Rectal smooth muscle tissue (tissue), 1 donor: ENCODE measurements around the gene USP32.
"Not testable (repeated sequence)": the region's sequence is repeated elsewhere in the genome, so short reads cannot be mapped to it uniquely, and the experiment has no call there.

Experiments
- H3K27ac ChIP-seq: one replicate; pipeline ENCODE4 v1.7.0; 2013; ENCODE audit warnings: low read depth, low read length, inconsistent platforms
- H3K27me3 ChIP-seq: one replicate; pipeline ENCODE4 v1.7.0; 2013; ENCODE audit warnings: low read length; ENCODE audit not compliant: control insufficient read depth, insufficient read depth
- H3K36me3 ChIP-seq: one replicate; pipeline ENCODE4 v1.7.0; 2013; ENCODE audit warnings: low read length; ENCODE audit not compliant: control insufficient read depth, insufficient read depth
- H3K4me1 ChIP-seq: one replicate; pipeline ENCODE4 v1.7.0; 2013; ENCODE audit warnings: low read length; ENCODE audit not compliant: control insufficient read depth, insufficient read depth
- H3K4me3 ChIP-seq: one replicate; pipeline ENCODE4 v1.7.0; 2013; ENCODE audit warnings: low read length
- H3K9ac ChIP-seq: one replicate; pipeline ENCODE4 v1.7.0; 2013; ENCODE audit warnings: low read length

The USP32 gene

GRCh38 chr17:60358606-60359225 lies 33.2 kb downstream of the USP32 start:
- H3K4me3 ChIP-seq = no peak overlapping the region
- no peaks in the 10 kb centered on the region for H3K36me3 ChIP-seq
- no peaks in the 10 kb centered on the region for H3K4me1 ChIP-seq
- H3K27me3 ChIP-seq = no peaks in the 10 kb centered on the region
- H3K27ac ChIP-seq = no peak overlapping the region
- H3K9ac ChIP-seq = no peak overlapping the region

- no peaks in the 10 kb centered on the region for H3K4me1 ChIP-seq
- H3K9ac ChIP-seq = no peak overlapping the region
- no peaks in the 10 kb centered on the region for H3K36me3 ChIP-seq
- no peaks in the 10 kb centered on the region for H3K27me3 ChIP-seq
- H3K27ac ChIP-seq = no peak overlapping the region
- H3K4me3 ChIP-seq = no peak overlapping the region
These were observed 35.0 kb downstream of the USP32 start for GRCh38 chr17:60356940-60357339.

- no peak overlapping the region for H3K27ac ChIP-seq
- H3K4me1 ChIP-seq = no peaks in the 10 kb centered on the region
- H3K27me3 ChIP-seq = no peaks in the 10 kb centered on the region
- no peak overlapping the region for H3K9ac ChIP-seq
- H3K36me3 ChIP-seq = no peaks in the 10 kb centered on the region
- H3K4me3 ChIP-seq = no peak overlapping the region
These were observed 36.0 kb downstream of the USP32 start for GRCh38 chr17:60355663-60356594.

- H3K4me3 ChIP-seq = no peak overlapping the region
- no peaks in the 10 kb centered on the region for H3K4me1 ChIP-seq
- no peak overlapping the region for H3K9ac ChIP-seq
- H3K27ac ChIP-seq = no peak overlapping the region
- H3K27me3 ChIP-seq = no peaks in the 10 kb centered on the region
- H3K36me3 ChIP-seq = no peaks in the 10 kb centered on the region
These were observed 37.7 kb downstream of the USP32 start for GRCh38 chr17:60354223-60354622.

- no peaks in the 10 kb centered on the region for H3K27me3 ChIP-seq
- no peak overlapping the region for H3K9ac ChIP-seq
- H3K4me3 ChIP-seq = no peak overlapping the region
- H3K27ac ChIP-seq = no peak overlapping the region
- H3K4me1 ChIP-seq = no peaks in the 10 kb centered on the region
- H3K36me3 ChIP-seq = no peaks in the 10 kb centered on the region
These were observed 38.2 kb downstream of the USP32 start for GRCh38 chr17:60353773-60354172.

- Histone ChIP-seq H3K9ac (no peak overlapping the region), H3K4me3 (no peak overlapping the region), H3K4me1 (no peaks in the 10 kb centered on the region), H3K36me3 (no peaks in the 10 kb centered on the region), H3K27ac (no peak overlapping the region), H3K27me3 (no peaks in the 10 kb centered on the region)
These were observed 39.4 kb downstream of the USP32 start for GRCh38 chr17:60352569-60352968.

DNA sequence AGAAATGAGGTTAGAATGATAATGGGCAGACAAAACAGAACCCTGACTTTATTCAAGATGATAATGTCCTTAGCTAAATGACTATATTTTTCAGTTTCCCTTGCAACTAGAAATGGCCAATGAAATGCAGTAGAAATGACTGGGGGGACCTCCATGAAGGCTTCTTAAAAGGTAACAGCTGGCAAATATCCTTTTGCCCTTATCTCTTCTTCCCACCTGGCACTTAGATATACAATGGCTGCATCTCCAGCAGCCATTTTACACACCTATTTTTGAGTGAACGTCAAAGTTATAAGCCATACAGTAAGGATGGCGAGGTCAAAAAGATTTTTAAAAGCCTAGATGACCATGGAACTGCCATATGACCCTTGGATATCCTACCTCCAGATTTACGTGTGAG lies 39.9 kb downstream of the USP32 start:
- H3K36me3 ChIP-seq = no peaks in the 10 kb centered on the region
- no peak overlapping the region for H3K9ac ChIP-seq
- H3K27me3 ChIP-seq = no peaks in the 10 kb centered on the region
- no peak overlapping the region for H3K4me3 ChIP-seq
- no peaks in the 10 kb centered on the region for H3K4me1 ChIP-seq
- no peak overlapping the region for H3K27ac ChIP-seq

DNA sequence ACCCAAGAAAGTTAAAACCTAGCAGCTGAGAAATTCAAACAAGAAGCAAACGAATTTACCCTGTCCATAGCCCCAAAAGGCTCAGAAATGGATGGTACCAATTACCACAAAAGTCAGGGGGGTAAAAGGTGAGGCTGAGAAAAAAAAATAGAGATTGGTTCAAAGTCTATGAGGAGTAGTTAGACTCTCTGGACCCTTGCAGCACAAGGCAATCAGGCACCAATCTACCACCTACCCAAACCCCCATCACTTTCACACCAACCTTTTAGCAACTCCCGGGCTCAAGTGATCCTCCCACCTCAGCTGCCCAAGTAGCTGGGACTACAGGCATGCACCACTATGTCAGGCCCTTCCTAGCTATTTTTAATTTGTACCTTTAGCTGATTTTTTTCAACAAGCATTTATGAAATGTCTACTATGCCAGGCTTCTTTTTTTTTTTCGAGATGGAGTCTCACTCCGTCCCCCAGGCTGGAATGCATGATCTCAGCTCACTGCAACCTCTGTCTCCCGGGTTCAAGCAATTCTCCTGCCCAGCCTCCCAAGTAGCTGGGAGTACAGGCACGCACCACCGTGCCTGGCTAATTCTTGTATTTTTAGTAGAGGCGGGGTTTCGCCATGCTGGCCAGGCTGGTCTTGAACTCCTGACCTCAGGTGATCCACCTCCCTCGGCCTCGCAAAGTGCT lies 40.8 kb downstream of the USP32 start:
- Histone ChIP-seq H3K27ac (no peak overlapping the region), H3K27me3 (no peaks in the 10 kb centered on the region), H3K4me3 (no peak overlapping the region), H3K36me3 (no peaks in the 10 kb centered on the region), H3K9ac (no peak overlapping the region), H3K4me1 (no peaks in the 10 kb centered on the region)

DNA sequence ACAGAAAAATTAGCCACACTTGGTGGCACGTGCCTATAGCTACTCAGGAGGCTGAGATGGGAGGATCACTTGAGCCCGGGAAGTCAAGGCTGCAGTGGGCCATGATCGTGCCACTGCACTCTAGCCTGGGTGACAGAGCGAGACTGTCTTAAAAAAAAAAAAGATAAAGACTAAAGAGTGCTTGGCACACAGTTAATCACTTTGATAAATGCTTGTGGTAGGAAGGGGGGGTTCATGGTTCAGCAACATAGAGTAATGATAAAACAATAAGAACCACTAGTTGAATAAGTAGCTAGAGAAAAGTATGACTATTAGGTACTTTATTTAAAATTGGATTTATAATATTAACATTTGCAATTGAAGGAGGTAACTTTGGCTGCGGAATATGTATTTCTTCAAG lies 43.3 kb downstream of the USP32 start:
- Histone ChIP-seq H3K4me3 (no peak overlapping the region), H3K27me3 (no peaks in the 10 kb centered on the region), H3K27ac (no peak overlapping the region), H3K36me3 (no peaks in the 10 kb centered on the region), H3K4me1 (no peaks in the 10 kb centered on the region), H3K9ac (no peak overlapping the region)

- H3K4me1 ChIP-seq = no peaks in the 10 kb centered on the region
- no peaks in the 10 kb centered on the region for H3K27me3 ChIP-seq
- no peak overlapping the region for H3K4me3 ChIP-seq
- H3K27ac ChIP-seq = no peak overlapping the region
- H3K9ac ChIP-seq = no peak overlapping the region
- H3K36me3 ChIP-seq = peaks cover 3% of the 10 kb centered on the region
These were observed 46.7 kb downstream of the USP32 start for GRCh38 chr17:60345233-60345632.

- H3K9ac ChIP-seq, H3K4me1 ChIP-seq, H3K4me3 ChIP-seq, H3K27ac ChIP-seq, H3K27me3 ChIP-seq, H3K36me3 ChIP-seq: not testable (repeated sequence)
These were observed 49.4 kb downstream of the USP32 start for GRCh38 chr17:60342492-60342891.

DNA sequence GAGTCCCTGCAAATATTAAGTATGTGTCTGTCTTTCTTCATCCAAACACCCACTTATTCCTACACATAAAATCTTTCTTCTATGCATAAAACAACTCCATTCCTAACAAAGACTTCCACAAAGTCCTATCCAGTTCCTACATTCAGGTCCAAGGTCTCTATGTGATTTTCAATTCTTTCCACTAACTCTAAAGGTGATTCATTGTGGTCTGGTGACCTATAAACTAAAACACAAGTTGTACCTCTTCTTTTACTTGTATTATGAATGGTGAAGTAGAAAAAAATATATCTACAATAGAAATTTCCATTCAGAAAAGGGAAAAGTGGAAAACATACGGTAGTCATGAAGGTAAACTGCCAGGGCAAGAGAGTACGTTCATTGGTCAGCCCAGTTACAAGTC lies 56.6 kb downstream of the USP32 start:
- no peak overlapping the region for H3K27ac ChIP-seq
- no peaks in the 10 kb centered on the region for H3K36me3 ChIP-seq
- no peak overlapping the region for H3K4me3 ChIP-seq
- H3K27me3 ChIP-seq = no peaks in the 10 kb centered on the region
- H3K4me1 ChIP-seq = no peaks in the 10 kb centered on the region
- H3K9ac ChIP-seq = no peak overlapping the region
